ENCODE results near the gene PSMB11. TPM values are rescaled to one million over a fixed set of nuclear protein-coding genes. Genes with fewer than 3 reads are reported as not detected.
A peak's percentile ranks its signal among the peaks of the same experiment; 100 is the strongest.

PSMB11 gene
- total RNA-seq, 1 donor from 2014 or later = not detected

- peak; percentile 93 for DNase-seq (ENCODE audit: missing footprints)
- ATAC-seq = peak; percentile 99
- intact Hi-C loops (cut with DNase I) = loop anchor here (2.0 kb wide), 1 partner anchor 28 kb away; no protein-coding TSS in a partner anchor
These were observed 7.3 kb upstream of the PSMB11 start, which contains the start of gene PSMB5 for GRCh38 chr14:23034498-23035302. Gene PSMB5 (minus strand): TSS chr14:23034900. CDS start chr14:23034881, 19 bp downstream.

- ATAC-seq (no peak), DNase-seq (ENCODE audit: missing footprints) (no peak)
- intact Hi-C loops (cut with DNase I) = loop anchor here (2.0 kb wide), 1 partner anchor 29 kb away; no protein-coding TSS in a partner anchor
These were observed 6.5 kb upstream of the PSMB11 start for GRCh38 chr14:23035303-23036144.

- ATAC-seq (no peak), DNase-seq (ENCODE audit: missing footprints) (no peak)
These were observed 1.9 kb upstream of the PSMB11 start for GRCh38 chr14:23040100-23040499.

GRCh38 chr14:23041729-23042128 is 283 bp upstream of the PSMB11 start:
- DNase-seq (ENCODE audit: missing footprints) (no peak), ATAC-seq (no peak)
- intact Hi-C loops (cut with DNase I) = no loop called here

More at GRCh38 chr14:23040100-23040499, 1.9 kb upstream of the PSMB11 start:
- intact Hi-C loops (cut with DNase I) = no loop called here

GRCh38 chr14:23043145-23043544 is 1.1 kb downstream of the PSMB11 start:
- ATAC-seq = no peak
- intact Hi-C loops (cut with DNase I) = no loop called here
- no peak for DNase-seq (ENCODE audit: missing footprints)

GRCh38 chr14:23043754-23044153 is 1.7 kb downstream of the PSMB11 start:
- ATAC-seq (no peak), DNase-seq (ENCODE audit: missing footprints) (no peak)
- intact Hi-C loops (cut with DNase I) = no loop called here

- DNase-seq (ENCODE audit: missing footprints) (no peak), ATAC-seq (no peak)
- intact Hi-C loops (cut with DNase I) = no loop called here
These were observed 2.8 kb downstream of the PSMB11 start for GRCh38 chr14:23044840-23045239.

GRCh38 chr14:23045419-23046357 is 3.7 kb downstream of the PSMB11 start:
- intact Hi-C loops (cut with DNase I) = no loop called here
- DNase-seq (ENCODE audit: missing footprints) (no peak), ATAC-seq (no peak)

- DNase-seq (ENCODE audit: missing footprints) (no peak), ATAC-seq (no peak)
- intact Hi-C loops (cut with DNase I) = no loop called here
These were observed 5.1 kb downstream of the PSMB11 start for GRCh38 chr14:23047034-23047634.

GRCh38 chr14:23047751-23048693 is 6.0 kb downstream of the PSMB11 start:
- intact Hi-C loops (cut with DNase I) = no loop called here
- DNase-seq (ENCODE audit: missing footprints) (no peak), ATAC-seq (no peak)

GRCh38 chr14:23049011-23049410 is 7.0 kb downstream of the PSMB11 start:
- ATAC-seq (no peak), DNase-seq (ENCODE audit: missing footprints) (no peak)
- intact Hi-C loops (cut with DNase I) = no loop called here

- ATAC-seq = no peak
- DNase-seq (ENCODE audit: missing footprints) = no peak
- intact Hi-C loops (cut with DNase I) = loop anchor here (10.0 kb wide), 1 partner anchor 497 kb away; no protein-coding TSS in a partner anchor
These were observed 9.4 kb downstream of the PSMB11 start for GRCh38 chr14:23051141-23052057.

- intact Hi-C loops (cut with DNase I) = loop anchor here (10.0 kb wide), 1 partner anchor 497 kb away; no protein-coding TSS in a partner anchor
- DNase-seq (ENCODE audit: missing footprints) = no peak
- ATAC-seq = no peak
These were observed 10.2 kb downstream of the PSMB11 start for GRCh38 chr14:23052182-23052623.

- ATAC-seq = no peak
- intact Hi-C loops (cut with DNase I) = loop anchor here (10.0 kb wide), 1 partner anchor 498 kb away; no protein-coding TSS in a partner anchor
- no peak for DNase-seq (ENCODE audit: missing footprints)
These were observed 10.7 kb downstream of the PSMB11 start for GRCh38 chr14:23052671-23053070.

- DNase-seq (ENCODE audit: missing footprints) = no peak
- intact Hi-C loops (cut with DNase I) = loop anchor here (10.0 kb wide), 1 partner anchor 499 kb away; no protein-coding TSS in a partner anchor
- no peak for ATAC-seq
These were observed 11.4 kb downstream of the PSMB11 start for GRCh38 chr14:23053426-23053825.
